Nephron (organoid): ENCODE results near the gene DYSF.

ENCODE experiments used
- H3K27ac Mint-ChIP-seq, 3 experiments: 2 replicates each; pipeline ENCODE4 v1.8.0; 2020; ENCODE audit warnings: mixed read lengths in 3 of 3, mild to moderate bottlenecking in 2 of 3, moderate library complexity in 1 of 3
- H3K27me3 Mint-ChIP-seq: 2 replicates; pipeline ENCODE4 v1.8.0; 2021; ENCODE audit warnings: low read depth, mild to moderate bottlenecking, moderate library complexity, mixed read lengths
- H3K36me3 Mint-ChIP-seq: 2 replicates; pipeline ENCODE4 v1.8.0; 2020; ENCODE audit warnings: low read depth, mixed read lengths
- H3K4me1 Mint-ChIP-seq: 2 replicates; pipeline ENCODE4 v1.8.0; 2020; ENCODE audit warnings: mixed read lengths
- H3K4me3 Mint-ChIP-seq, 3 experiments: 2 replicates each; pipeline ENCODE4 v1.8.0; 2020; ENCODE audit warnings: mild to moderate bottlenecking in 3 of 3, mixed read lengths in 3 of 3, moderate library complexity in 2 of 3
- H3K9me3 Mint-ChIP-seq: 2 replicates; pipeline ENCODE4 v1.8.0; 2020; ENCODE audit warnings: mixed read lengths
- TF ChIP-seq, protein P1 (sequence below), 3 experiments: fragments of 200-600 bp; sonication (generic); IDR thresholded peaks; one replicate each; pipeline ENCODE4 v1.5.0; 2021; ENCODE audit warnings: antibody characterized with exemption in 3 of 3; ENCODE audit not compliant: unreplicated experiment in 3 of 3

DYSF gene

DNA sequence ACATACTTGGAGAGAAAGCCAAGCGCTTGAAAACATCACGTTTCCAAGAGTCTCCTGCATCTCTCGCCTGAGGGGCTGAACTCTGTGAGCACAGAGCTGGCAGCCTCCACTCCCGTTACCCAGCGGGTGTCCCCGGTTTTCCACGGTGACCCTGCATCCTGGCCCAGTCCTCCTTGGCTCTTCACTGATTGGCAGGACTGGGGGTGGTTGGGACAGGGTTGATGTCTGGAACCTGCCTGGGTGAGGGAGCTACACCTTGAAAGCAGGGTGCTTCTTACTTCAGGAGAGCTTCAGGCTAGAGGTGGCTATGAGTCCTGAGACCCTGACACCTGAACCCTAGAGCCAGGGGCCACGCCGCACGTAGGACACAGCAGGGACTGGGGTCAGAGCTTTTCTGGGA, 234.1 kb downstream of the DYSF start:
- peaks cover 28% of the 10 kb centered on the region for H3K4me1 Mint-ChIP-seq
- TF ChIP-seq, protein P1, sequence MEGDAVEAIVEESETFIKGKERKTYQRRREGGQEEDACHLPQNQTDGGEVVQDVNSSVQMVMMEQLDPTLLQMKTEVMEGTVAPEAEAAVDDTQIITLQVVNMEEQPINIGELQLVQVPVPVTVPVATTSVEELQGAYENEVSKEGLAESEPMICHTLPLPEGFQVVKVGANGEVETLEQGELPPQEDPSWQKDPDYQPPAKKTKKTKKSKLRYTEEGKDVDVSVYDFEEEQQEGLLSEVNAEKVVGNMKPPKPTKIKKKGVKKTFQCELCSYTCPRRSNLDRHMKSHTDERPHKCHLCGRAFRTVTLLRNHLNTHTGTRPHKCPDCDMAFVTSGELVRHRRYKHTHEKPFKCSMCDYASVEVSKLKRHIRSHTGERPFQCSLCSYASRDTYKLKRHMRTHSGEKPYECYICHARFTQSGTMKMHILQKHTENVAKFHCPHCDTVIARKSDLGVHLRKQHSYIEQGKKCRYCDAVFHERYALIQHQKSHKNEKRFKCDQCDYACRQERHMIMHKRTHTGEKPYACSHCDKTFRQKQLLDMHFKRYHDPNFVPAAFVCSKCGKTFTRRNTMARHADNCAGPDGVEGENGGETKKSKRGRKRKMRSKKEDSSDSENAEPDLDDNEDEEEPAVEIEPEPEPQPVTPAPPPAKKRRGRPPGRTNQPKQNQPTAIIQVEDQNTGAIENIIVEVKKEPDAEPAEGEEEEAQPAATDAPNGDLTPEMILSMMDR (IDR thresholded peaks at IDR 0.05; ENCODE audit: unreplicated experiment in 3 of 3), result no peak
- no peaks in the 10 kb centered on the region for H3K9me3 Mint-ChIP-seq
- no peak overlapping the region for H3K4me3 Mint-ChIP-seq
- H3K27ac Mint-ChIP-seq, result no peak overlapping the region
- peaks cover 45% of the 10 kb centered on the region for H3K27me3 Mint-ChIP-seq
- no peaks in the 10 kb centered on the region for H3K36me3 Mint-ChIP-seq

DNA sequence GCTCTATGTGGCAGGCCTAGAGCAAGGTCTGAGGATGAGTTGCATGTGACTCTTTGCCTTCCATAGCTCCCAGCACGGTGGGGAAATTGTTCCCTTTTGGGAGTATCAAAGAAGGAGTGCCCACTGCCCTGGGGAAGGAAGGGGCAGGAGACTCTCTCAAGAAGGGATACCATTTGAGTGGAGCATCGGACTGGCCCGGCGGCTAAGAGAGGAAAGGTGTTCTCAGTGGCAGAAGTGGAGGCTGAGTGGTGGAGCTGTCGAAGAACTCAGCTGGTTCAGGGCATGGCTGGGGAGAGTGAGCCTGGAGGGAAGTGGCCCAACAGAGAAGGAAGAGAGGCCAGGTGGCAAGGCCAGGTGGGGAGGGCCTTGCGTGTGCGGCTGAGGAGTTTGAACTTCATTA, 235.2 kb downstream of the DYSF start:
- Mint-ChIP-seq H3K4me3 (no peak overlapping the region), H3K27ac (no peak overlapping the region), H3K36me3 (no peaks in the 10 kb centered on the region), H3K4me1 (peaks cover 28% of the 10 kb centered on the region), H3K27me3 (peaks cover 41% of the 10 kb centered on the region), H3K9me3 (no peaks in the 10 kb centered on the region)
- TF ChIP-seq, protein P1 (IDR thresholded peaks at IDR 0.05; ENCODE audit: unreplicated experiment in 3 of 3), result no peak

DNA sequence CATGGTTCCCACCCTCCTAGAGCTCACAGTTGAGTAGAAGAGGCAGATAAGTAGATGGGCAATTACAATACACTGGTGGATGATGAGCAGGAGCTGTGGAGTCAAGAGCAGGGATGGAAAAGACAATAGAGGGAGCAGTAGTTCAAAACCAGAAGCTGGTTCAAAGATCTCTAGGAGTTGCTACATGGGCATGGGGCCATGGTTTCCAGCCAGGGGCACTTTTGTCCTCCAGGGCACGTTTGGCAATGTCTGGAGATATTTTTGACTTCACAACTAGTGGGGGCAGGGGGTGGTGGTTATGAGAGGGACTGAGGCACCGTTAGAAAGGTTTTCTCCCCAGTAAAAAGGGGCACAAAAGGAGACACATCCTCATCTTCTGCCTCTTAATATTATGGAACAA, 236.0 kb downstream of the DYSF start:
- Mint-ChIP-seq H3K4me1 (peaks cover 19% of the 10 kb centered on the region), H3K36me3 (no peaks in the 10 kb centered on the region), H3K9me3 (no peaks in the 10 kb centered on the region), H3K27ac (no peak overlapping the region), H3K27me3 (peaks cover 36% of the 10 kb centered on the region), H3K4me3 (no peak overlapping the region)
- TF ChIP-seq, protein P1 (IDR thresholded peaks at IDR 0.05; ENCODE audit: unreplicated experiment in 3 of 3), result no peak

DNA sequence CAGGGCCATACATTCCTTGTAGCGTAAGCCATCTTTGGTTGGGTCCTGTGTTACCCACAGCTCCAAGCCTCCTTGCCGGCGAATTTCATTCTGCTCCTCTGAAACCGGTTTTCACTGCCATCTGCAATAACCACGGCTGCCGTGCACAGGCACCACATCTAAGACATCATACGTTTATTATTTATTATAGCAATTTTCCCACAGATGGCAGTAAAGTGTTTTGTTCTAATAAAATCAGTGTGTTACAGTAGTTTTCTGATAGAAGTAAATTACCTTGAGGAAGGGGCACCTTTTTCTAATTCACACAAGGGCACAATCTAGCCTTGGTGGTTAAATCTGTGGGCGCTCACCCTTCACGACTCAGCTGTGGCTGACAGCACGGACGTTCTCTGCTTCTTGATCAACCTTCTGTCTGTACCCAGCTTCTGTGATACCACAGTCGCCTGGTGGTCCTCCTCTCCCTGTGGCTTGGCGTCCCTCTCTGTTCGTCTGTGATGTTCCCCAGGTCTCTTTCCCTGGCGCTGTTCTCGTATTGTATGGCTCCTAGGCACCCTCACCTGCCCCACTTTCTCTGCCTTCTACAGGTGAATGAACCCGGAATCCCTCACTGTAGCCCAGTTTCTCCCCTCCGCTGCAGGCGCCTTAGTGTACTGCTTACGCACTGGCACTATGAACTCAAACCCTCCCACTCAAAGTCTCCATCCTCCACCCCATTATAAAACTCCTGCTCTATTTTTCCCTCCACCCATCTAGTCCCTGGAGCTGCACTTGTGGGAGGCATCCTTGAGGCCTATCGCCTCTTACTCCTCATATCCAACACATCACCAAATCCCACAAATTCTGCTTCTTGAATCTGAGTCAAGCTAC, 236.8 kb downstream of the DYSF start:
- Mint-ChIP-seq H3K4me3 (no peak overlapping the region), H3K27ac (no peak overlapping the region), H3K9me3 (no peaks in the 10 kb centered on the region), H3K36me3 (no peaks in the 10 kb centered on the region), H3K27me3 (peaks cover 41% of the 10 kb centered on the region), H3K4me1 (peaks cover 19% of the 10 kb centered on the region)
- TF ChIP-seq, protein P1 (IDR thresholded peaks at IDR 0.05; ENCODE audit: unreplicated experiment in 3 of 3), result no peak

DNA sequence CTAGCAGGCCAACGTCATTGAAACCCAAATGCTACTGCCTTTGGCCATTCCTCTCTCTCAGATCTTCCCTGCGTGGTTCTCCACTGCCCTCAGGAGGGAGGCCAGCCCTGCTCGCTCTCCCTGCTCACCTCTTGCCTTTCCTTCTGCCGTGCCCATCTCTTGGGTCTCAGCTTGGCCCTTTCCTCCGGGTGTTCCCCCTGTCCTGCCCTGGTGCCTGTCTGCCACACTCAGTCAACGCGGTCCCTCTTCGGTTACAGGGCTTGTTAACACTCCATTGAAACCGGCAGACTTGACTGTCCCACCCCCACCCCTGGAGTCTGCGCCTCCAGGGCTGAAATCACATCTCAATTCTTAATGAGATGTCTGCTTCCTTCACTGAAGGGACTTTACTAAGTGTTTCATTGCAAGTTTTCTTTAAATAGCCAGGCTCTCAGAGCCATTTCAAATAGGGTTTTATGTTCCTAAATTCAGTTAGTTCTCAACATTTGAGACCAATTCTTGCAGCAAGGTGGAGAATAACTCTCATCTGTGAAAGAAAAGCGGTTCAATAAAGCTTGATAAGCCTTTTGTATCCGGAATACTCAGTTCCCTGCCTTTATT, 237.6 kb downstream of the DYSF start:
- H3K4me1 Mint-ChIP-seq, result peaks cover 19% of the 10 kb centered on the region
- peaks cover 43% of the 10 kb centered on the region for H3K27me3 Mint-ChIP-seq
- TF ChIP-seq, protein P1 (IDR thresholded peaks at IDR 0.05; ENCODE audit: unreplicated experiment in 3 of 3), result no peak
- no peaks in the 10 kb centered on the region for H3K36me3 Mint-ChIP-seq
- no peak overlapping the region for H3K4me3 Mint-ChIP-seq
- no peaks in the 10 kb centered on the region for H3K9me3 Mint-ChIP-seq
- H3K27ac Mint-ChIP-seq, result no peak overlapping the region
